H1 (cell line): ENCODE data around the gene PSKH1. TPM values are rescaled to one million over a fixed set of nuclear protein-coding genes. Genes with fewer than 3 reads are reported as not detected.

Experiments used
- RAD21 ChIP-seq, 2 experiments: IDR thresholded peaks in 1 of 2; conservative IDR thresholded peaks in 1 of 2; 2 replicates each; pipeline ENCODE4 v1.6.1; 2011; ENCODE audit warnings: low read depth in 2 of 2, low read length in 2 of 2, improper control_type of control experiment in 1 of 2, inconsistent platforms in 1 of 2, mild to moderate bottlenecking in 1 of 2, moderate library complexity in 1 of 2
- RFX5 ChIP-seq: IDR thresholded peaks from 2 replicates; pipeline ENCODE4 v1.6.1; 2011; ENCODE audit warnings: low read depth, low read length, improper control_type of control experiment, borderline replicate concordance
- SRF ChIP-seq: IDR thresholded peaks from 2 replicates; pipeline ENCODE4 v1.6.1; 2011; ENCODE audit warnings: mild to moderate bottlenecking, low read depth, low read length, moderate library complexity
- polyA plus RNA-seq, 7 experiments: library from polyadenylated mRNA; depleted of rRNA in 3 of 7; stranded (reverse) in 5 of 7; unstranded in 2 of 7; fragments of >200 nt in 5 of 7; fragments of 200-250 nt in 2 of 7; gene quantifications; 1 replicate in 5 of 7; 2 replicates in 1 of 7; 4 replicates in 1 of 7; pipeline versions ENCODE4 v1.2.1 to v1.2.3, GENCODE V29; 2011 to 2013; ENCODE audit warnings: missing spikeins in 2 of 7, mixed read lengths in 2 of 7
- total RNA-seq: library from RNA; stranded (reverse); fragmentation: NEBNext Ultra II Directional; extraction: Animal tissue kit (Norgen Biotek cat#: 25700); gene quantifications from 2 replicates; pipeline ENCODE4 v1.2.1, GENCODE V29; 2021
- TF ChIP-seq, protein P1 (sequence below): IDR thresholded peaks from 2 replicates; pipeline ENCODE4 v1.6.1; 2011; ENCODE audit warnings: low read depth, mild to moderate bottlenecking, low read length; ENCODE audit not compliant: insufficient read depth

PSKH1 gene
- total and polyA plus RNA-seq, 2 of the 8 experiments (the other 6 are each of a cell fraction or from before 2014, with no cell fraction given) = 24.8 to 51.0 TPM

DNA sequence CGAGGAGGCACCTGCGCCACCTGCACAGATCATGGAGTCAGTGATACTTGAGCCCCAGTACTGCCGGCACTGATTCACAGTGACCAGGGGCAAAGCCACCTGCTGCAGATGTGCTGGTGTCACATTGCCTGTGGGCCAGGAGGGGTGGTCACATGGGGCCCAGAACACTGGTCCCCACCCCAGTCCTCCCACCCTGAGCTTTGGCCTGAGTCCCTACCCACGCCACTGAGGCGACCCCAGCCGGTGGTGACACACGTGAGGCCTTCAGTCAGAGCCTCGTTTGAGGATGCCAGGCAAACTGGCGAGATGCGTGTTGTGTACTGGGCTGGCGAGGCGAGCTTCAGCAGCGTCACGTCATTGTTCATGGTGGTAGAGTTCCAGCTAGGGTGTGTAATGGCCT lies 37.1 kb downstream of the PSKH1 start (continued):
- TF ChIP-seq SRF (no peak), RFX5 (no peak), RAD21 (IDR thresholded peaks at IDR 0.05 in 1 of 2, conservative IDR thresholded peaks at IDR 0.05 in 1 of 2; ENCODE audit: low read depth in 2 of 2, low read length in 2 of 2) (no peak)
- TF ChIP-seq, protein P1, sequence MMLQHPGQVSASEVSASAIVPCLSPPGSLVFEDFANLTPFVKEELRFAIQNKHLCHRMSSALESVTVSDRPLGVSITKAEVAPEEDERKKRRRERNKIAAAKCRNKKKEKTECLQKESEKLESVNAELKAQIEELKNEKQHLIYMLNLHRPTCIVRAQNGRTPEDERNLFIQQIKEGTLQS = no peak
